Heart right ventricle (tissue), 16 donors: Measurements from ENCODE around the gene USP17L25. TPM values are rescaled to one million over a fixed set of nuclear protein-coding genes. Genes with fewer than 3 reads are reported as not detected.
A peak's percentile ranks its signal among the peaks of the same experiment; 100 is the strongest.
"Not testable (repeated sequence)": the region's sequence is repeated elsewhere in the genome, so short reads cannot be mapped to it uniquely, and the experiment has no call there.

Experiments
- ATAC-seq, 8 donors: fragments of 200-7000 bp; cut with Tn5 transposase; one replicate each; pipeline ENCODE4 v1.9.1; 2020; ENCODE audit warnings: mild to moderate bottlenecking in 8 of 8, moderate library complexity in 8 of 8, moderate number of reproducible peaks in 1 of 8
- DNase-seq, 2 donors: peaks; one replicate each; pipeline ENCODE4 v3.0.0-alpha.2; 2020
- H3K27ac ChIP-seq, 10 donors: fragments of 200-600 bp; sonication (generic) in 2 of 10; one replicate each; pipeline versions ENCODE4 v1.5.0 to v1.8.0; 2020 to 2022; ENCODE audit warnings: mild to moderate bottlenecking in 3 of 10
- H3K27me3 ChIP-seq, 7 donors: fragments of 200-600 bp; one replicate each; pipeline ENCODE4 v1.8.0; 2021 to 2022; ENCODE audit warnings: mild to moderate bottlenecking in 2 of 7
- H3K36me3 ChIP-seq, 9 donors: fragments of 200-600 bp; sonication (generic) in 1 of 9; one replicate each; pipeline versions ENCODE4 v1.5.0 to v1.8.0; 2020 to 2022; ENCODE audit warnings: mild to moderate bottlenecking in 2 of 9
- H3K4me1 ChIP-seq, 9 donors: fragments of 200-600 bp; sonication (generic) in 1 of 9; one replicate each; pipeline versions ENCODE4 v1.5.0 to v1.8.0; 2020 to 2022; ENCODE audit warnings: mild to moderate bottlenecking in 4 of 9
- H3K4me3 ChIP-seq, 10 donors: fragments of 200-600 bp; sonication (generic) in 2 of 10; one replicate each; pipeline versions ENCODE4 v1.5.0 to v1.8.0; 2020 to 2022; ENCODE audit warnings: mild to moderate bottlenecking in 7 of 10, moderate library complexity in 2 of 10
- H3K9me3 ChIP-seq, 11 donors: fragments of 200-600 bp in 10 of 11; sonication (generic) in 2 of 11; one replicate each; pipeline versions ENCODE4 v1.5.0 to v1.8.0; 2013 to 2022; ENCODE audit warnings: mild to moderate bottlenecking in 2 of 11, control low read depth in 1 of 11, moderate library complexity in 1 of 11
- WGBS, 2 donors: extraction: QIAGEN DNeasy Blood & Tissue Kit; methylation state at CpG; one replicate each; pipeline ENCODE4 v1.1.7; 2013; ENCODE audit warnings: inconsistent platforms in 1 of 2; 5-methylcytosine and 5-hydroxymethylcytosine counted together
- intact Hi-C, 10 donors: fragments of 100-400 bp; cut with DNase I; formaldehyde crosslinking; loops; one replicate each; pipeline versions ENCODE4 v1.11.1 to v1.14.2; 2022
- long read RNA-seq, 3 donors: library from polyadenylated mRNA; unstranded; transcript quantifications; one replicate each; pipeline ENCODE4 v2.0.0, GENCODE V29; 2020 to 2021
- polyA plus RNA-seq, 2 donors: library from polyadenylated mRNA; stranded (reverse); fragments of 200-250 nt; gene quantifications; one replicate each; pipeline ENCODE4 v1.2.3, GENCODE V29; 2013
- total RNA-seq, 10 donors: library from RNA; stranded (reverse); fragmentation: NEBNext Ultra II Directional in 3 of 10; extraction: Animal tissue kit (Norgen Biotek cat#: 25700) in 3 of 10; gene quantifications; one replicate each; pipeline versions ENCODE4 v1.2.1 to v1.2.4, GENCODE V29; 2021 to 2023
- donor health status: Arrhythmogenic right ventricular cardiomyopathy.
- donor health status: ischemic (EF 13 %, LVEDD 7.1; RV severe dilation, severe dysfunction).
- donor health status: healthy with polysubstance abuse.
- donor health status: DM: no; HTN: yes; CAD: no.
- donor health status: DM: no; HTN: no; CAD: no.
- donor health status: ischemic (EF 25% LVEDD 6.9; RV normal size, moderate dysfunction).
- donor health status: ischemic (EF 25% LVEDD 5.7; RV mildly dilated, moderate dysfunction).
- donor health status: healthy.
- donor health status: DM: yes; HTN: yes; CAD: no.
- donor health status: Ischemic cardiomyopathy.
- donor health status: ischemic (EF 35%, LVEDD 5.7; RV mildly dilated, moderate dysfunction).
- donor health status: nonischemic (EF 11% LVEDD 7.7; RV severe dilation, severe dysfunction).
- donor health status: DM: yes; HTN: yes; CAD: no.
- donor health status: PGD.
- donor health status: ischemic (EF 29% LVEDD 5.4; RV normal size, mild dysfunction).
- donor health status: nonischemic (EF 23%, LVEDD 6.1; RV moderate dilation, normal function).

Gene USP17L25
- total RNA-seq (not detected), polyA plus RNA-seq (not detected)
- long read RNA-seq, donor 1: 0 reads
- long read RNA-seq, donor 2: 0 reads
- long read RNA-seq, donor 3: 0 reads

DNA sequence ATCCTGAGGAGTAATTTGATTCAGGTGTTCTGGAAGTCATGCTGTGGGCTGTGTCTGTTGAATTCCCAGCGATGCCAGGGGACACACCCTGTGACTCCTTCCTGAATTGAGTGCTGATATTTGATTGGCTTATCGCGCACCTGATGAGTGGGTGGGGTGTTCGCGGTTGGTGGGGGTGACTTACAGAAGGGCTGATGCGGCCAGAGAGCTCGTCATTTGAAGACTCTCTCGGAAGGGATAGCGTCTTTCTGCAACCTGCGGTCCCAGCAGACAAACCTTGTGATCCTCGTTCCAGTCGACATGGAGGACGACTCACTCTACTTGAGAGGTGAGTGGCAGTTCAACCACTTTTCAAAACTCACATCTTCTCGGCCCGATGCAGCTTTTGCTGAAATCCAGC is at the start of gene USP17L25:
Gene USP17L25 (plus strand): TSS at position 301 of the 400 bp plus-strand sequence. CDS start 0 bp downstream, at position 301.
- H3K4me1 ChIP-seq, H3K27me3 ChIP-seq, intact Hi-C loops, H3K27ac ChIP-seq, H3K36me3 ChIP-seq, H3K9me3 ChIP-seq, DNase-seq, ATAC-seq, H3K4me3 ChIP-seq: not testable (repeated sequence)
- whole genome bisulfite sequencing, 2 donors: no CpG with 5 or more reads among the region's 15 CpGs

DNA sequence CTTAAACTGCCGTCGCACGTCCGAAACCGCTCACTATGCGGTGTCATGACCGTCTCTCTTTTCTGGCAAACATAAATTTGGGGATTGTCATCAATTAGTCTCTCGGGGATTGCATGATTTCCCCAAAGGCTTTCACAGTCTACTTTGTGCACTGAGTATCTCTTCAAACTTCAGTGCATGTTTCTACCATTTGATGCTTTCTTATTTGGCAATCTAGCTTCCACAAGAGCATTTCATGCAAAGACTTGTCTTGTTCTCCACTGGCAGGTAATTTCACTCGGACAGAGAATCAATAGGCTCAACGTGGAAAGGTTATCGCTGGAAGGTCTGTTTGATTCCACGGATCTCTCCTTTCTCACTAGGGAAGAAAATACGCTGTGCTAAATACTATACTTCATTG is 5.5 kb upstream of the USP17L25 start:
- H3K36me3 ChIP-seq, H3K9me3 ChIP-seq, DNase-seq, intact Hi-C loops, H3K27ac ChIP-seq, H3K4me1 ChIP-seq, ATAC-seq, H3K4me3 ChIP-seq, H3K27me3 ChIP-seq: not testable (repeated sequence)
- 85 to 92% methylated on average over 1 of the region's 13 CpGs for WGBS, 2 donors

DNA sequence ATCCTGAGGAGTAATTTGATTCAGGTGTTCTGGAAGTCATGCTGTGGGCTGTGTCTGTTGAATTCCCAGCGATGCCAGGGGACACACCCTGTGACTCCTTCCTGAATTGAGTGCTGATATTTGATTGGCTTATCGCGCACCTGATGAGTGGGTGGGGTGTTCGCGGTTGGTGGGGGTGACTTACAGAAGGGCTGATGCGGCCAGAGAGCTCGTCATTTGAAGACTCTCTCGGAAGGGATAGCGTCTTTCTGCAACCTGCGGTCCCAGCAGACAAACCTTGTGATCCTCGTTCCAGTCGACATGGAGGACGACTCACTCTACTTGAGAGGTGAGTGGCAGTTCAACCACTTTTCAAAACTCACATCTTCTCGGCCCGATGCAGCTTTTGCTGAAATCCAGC is 4.8 kb upstream of the USP17L25 start, which contains the start of gene USP17L24:
Gene USP17L24 (plus strand): TSS at position 301 of the 400 bp plus-strand sequence. CDS start 0 bp downstream, at position 301.
- H3K36me3 ChIP-seq, DNase-seq, H3K27ac ChIP-seq, ATAC-seq, H3K4me3 ChIP-seq, H3K4me1 ChIP-seq, intact Hi-C loops, H3K9me3 ChIP-seq, H3K27me3 ChIP-seq: not testable (repeated sequence)
- no CpG with 5 or more reads among the region's 15 CpGs for WGBS, 2 donors

DNA sequence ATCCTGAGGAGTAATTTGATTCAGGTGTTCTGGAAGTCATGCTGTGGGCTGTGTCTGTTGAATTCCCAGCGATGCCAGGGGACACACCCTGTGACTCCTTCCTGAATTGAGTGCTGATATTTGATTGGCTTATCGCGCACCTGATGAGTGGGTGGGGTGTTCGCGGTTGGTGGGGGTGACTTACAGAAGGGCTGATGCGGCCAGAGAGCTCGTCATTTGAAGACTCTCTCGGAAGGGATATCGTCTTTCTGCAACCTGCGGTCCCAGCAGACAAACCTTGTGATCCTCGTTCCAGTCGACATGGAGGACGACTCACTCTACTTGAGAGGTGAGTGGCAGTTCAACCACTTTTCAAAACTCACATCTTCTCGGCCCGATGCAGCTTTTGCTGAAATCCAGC is 4.6 kb downstream of the USP17L25 start, which contains the start of gene USP17L26:
Gene USP17L26 (plus strand): TSS at position 301 of the 400 bp plus-strand sequence. CDS start 0 bp downstream, at position 301.
- H3K27ac ChIP-seq, H3K9me3 ChIP-seq, H3K4me1 ChIP-seq, DNase-seq, H3K4me3 ChIP-seq, ATAC-seq, H3K36me3 ChIP-seq, intact Hi-C loops, H3K27me3 ChIP-seq: not testable (repeated sequence)
- 81% methylated on average over 9 of the region's 15 CpGs; no CpG with 5 or more reads in 1 of the 2 donors for WGBS, 2 donors

GRCh38 chr4:9339103-9339502 is 9.4 kb downstream of the USP17L25 start, which contains the start of gene USP17L5:
Gene USP17L5, plus strand, starts transcription at chr4:9339403. Its CDS starts 0 bp downstream, at chr4:9339403.
- WGBS, 2 donors: no CpG with 5 or more reads among the region's 15 CpGs
- H3K9me3 ChIP-seq, ATAC-seq, H3K4me3 ChIP-seq, H3K27me3 ChIP-seq, DNase-seq, H3K4me1 ChIP-seq, intact Hi-C loops, H3K27ac ChIP-seq, H3K36me3 ChIP-seq: not testable (repeated sequence)

DNA sequence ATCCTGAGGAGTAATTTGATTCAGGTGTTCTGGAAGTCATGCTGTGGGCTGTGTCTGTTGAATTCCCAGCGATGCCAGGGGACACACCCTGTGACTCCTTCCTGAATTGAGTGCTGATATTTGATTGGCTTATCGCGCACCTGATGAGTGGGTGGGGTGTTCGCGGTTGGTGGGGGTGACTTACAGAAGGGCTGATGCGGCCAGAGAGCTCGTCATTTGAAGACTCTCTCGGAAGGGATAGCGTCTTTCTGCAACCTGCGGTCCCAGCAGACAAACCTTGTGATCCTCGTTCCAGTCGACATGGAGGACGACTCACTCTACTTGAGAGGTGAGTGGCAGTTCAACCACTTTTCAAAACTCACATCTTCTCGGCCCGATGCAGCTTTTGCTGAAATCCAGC is 14.1 kb downstream of the USP17L25 start, which contains the start of gene USP17L27:
Gene USP17L27 (plus strand): TSS at position 301 of the 400 bp plus-strand sequence. CDS start 0 bp downstream, at position 301.
- H3K36me3 ChIP-seq, DNase-seq, intact Hi-C loops, H3K9me3 ChIP-seq, H3K27me3 ChIP-seq, H3K4me3 ChIP-seq, H3K4me1 ChIP-seq, H3K27ac ChIP-seq, ATAC-seq: not testable (repeated sequence)
- no CpG with 5 or more reads among the region's 15 CpGs for WGBS, 2 donors

DNA sequence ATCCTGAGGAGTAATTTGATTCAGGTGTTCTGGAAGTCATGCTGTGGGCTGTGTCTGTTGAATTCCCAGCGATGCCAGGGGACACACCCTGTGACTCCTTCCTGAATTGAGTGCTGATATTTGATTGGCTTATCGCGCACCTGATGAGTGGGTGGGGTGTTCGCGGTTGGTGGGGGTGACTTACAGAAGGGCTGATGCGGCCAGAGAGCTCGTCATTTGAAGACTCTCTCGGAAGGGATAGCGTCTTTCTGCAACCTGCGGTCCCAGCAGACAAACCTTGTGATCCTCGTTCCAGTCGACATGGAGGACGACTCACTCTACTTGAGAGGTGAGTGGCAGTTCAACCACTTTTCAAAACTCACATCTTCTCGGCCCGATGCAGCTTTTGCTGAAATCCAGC is 18.9 kb downstream of the USP17L25 start, which contains the start of gene USP17L28:
Gene USP17L28 (plus strand): TSS at position 301 of the 400 bp plus-strand sequence. CDS start 0 bp downstream, at position 301.
- H3K27ac ChIP-seq, H3K36me3 ChIP-seq, intact Hi-C loops, DNase-seq, H3K27me3 ChIP-seq, H3K9me3 ChIP-seq, H3K4me3 ChIP-seq, ATAC-seq, H3K4me1 ChIP-seq: not testable (repeated sequence)
- WGBS, 2 donors: no CpG with 5 or more reads among the region's 15 CpGs

- ATAC-seq, H3K27me3 ChIP-seq: not testable (repeated sequence)
- 91 to 93% methylated on average over 13 of the region's 18 CpGs for WGBS, 2 donors
Observed at GRCh38 chr4:9350866-9351265, 21.2 kb downstream of the USP17L25 start.

GRCh38 chr4:9353338-9353737 is 23.6 kb downstream of the USP17L25 start, which contains the start of gene USP17L29:
Gene USP17L29, plus strand, starts transcription at chr4:9353638. Its CDS starts 0 bp downstream, at chr4:9353638.
- H3K27me3 ChIP-seq, H3K27ac ChIP-seq, H3K9me3 ChIP-seq, ATAC-seq, DNase-seq, intact Hi-C loops, H3K4me1 ChIP-seq, H3K4me3 ChIP-seq, H3K36me3 ChIP-seq: not testable (repeated sequence)
- WGBS, 2 donors: no CpG with 5 or more reads among the region's 15 CpGs

More at GRCh38 chr4:9350866-9351265, 21.2 kb downstream of the USP17L25 start:
- H3K4me1 ChIP-seq, H3K4me3 ChIP-seq, intact Hi-C loops, H3K36me3 ChIP-seq, H3K9me3 ChIP-seq, H3K27ac ChIP-seq: not testable (repeated sequence)
- DNase-seq: peak in 1 of 2 donors; percentile 17

DNA sequence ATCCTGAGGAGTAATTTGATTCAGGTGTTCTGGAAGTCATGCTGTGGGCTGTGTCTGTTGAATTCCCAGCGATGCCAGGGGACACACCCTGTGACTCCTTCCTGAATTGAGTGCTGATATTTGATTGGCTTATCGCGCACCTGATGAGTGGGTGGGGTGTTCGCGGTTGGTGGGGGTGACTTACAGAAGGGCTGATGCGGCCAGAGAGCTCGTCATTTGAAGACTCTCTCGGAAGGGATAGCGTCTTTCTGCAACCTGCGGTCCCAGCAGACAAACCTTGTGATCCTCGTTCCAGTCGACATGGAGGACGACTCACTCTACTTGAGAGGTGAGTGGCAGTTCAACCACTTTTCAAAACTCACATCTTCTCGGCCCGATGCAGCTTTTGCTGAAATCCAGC is 33.1 kb downstream of the USP17L25 start, which contains the start of gene USP17L30:
Gene USP17L30 (plus strand): TSS at position 301 of the 400 bp plus-strand sequence. CDS start 0 bp downstream, at position 301.
- intact Hi-C loops, ATAC-seq, DNase-seq, H3K27ac ChIP-seq, H3K27me3 ChIP-seq, H3K9me3 ChIP-seq, H3K4me1 ChIP-seq, H3K36me3 ChIP-seq, H3K4me3 ChIP-seq: not testable (repeated sequence)
- WGBS, 2 donors: no CpG with 5 or more reads among the region's 15 CpGs

- intact Hi-C loops, H3K4me1 ChIP-seq, DNase-seq, H3K27ac ChIP-seq, H3K27me3 ChIP-seq, H3K4me3 ChIP-seq, H3K9me3 ChIP-seq, H3K36me3 ChIP-seq, ATAC-seq: not testable (repeated sequence)
- WGBS, 2 donors: 29 to 55% methylated on average over 1 of the region's 1 CpG
Observed at GRCh38 chr4:9379881-9380280, 50.2 kb downstream of the USP17L25 start.
